ENCODE results near the gene ATP5F1B.
"Not testable (repeated sequence)": the region's sequence is repeated elsewhere in the genome, so short reads cannot be mapped to it uniquely, and the experiment has no call there.

The ATP5F1B gene

DNA sequence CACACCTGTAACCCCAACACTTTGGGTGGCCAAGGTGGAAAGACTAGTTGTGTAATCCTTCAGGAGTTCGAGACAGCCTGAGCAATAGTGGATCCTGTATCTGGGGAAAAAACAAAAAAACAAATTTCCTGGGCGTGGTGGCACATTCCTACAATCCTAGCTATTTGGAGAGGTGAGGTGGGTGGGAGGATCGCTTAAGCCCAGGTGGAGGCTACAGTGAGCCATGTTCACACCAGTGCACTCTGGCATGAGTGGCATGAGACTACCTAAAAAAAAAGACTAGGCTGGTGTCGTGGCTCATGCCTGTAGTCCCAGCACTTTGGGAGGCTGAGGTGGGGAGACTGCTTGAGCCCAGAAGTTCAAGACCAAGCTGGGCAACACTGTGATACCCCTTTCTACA, 25.1 kb upstream of the ATP5F1B start:
- TF ChIP-seq GATA1 (IDR thresholded peaks at IDR 0.05; ENCODE audit: low read depth, low read length) (no peak), POLR2A (IDR thresholded peaks at IDR 0.05; ENCODE audit: low read length) (no peak)
- DNase-seq: no peak

DNA sequence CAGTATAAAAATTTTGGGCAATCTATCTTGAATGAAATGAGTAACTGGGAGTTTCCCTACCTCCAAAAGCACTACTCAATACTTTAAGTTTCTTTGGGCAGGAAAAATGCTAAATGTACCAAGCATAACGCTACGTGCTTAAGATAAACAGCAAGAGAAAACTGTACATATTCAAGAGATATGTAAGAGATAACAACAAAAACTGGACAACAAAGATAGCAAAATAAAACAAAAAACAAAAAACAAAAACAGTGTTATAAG, 22.3 kb upstream of the ATP5F1B start:
- no peak for TF ChIP-seq POLR2A (IDR thresholded peaks at IDR 0.05; ENCODE audit: low read length)
- no peak for TF ChIP-seq GATA1 (IDR thresholded peaks at IDR 0.05; ENCODE audit: low read depth, low read length)

DNA sequence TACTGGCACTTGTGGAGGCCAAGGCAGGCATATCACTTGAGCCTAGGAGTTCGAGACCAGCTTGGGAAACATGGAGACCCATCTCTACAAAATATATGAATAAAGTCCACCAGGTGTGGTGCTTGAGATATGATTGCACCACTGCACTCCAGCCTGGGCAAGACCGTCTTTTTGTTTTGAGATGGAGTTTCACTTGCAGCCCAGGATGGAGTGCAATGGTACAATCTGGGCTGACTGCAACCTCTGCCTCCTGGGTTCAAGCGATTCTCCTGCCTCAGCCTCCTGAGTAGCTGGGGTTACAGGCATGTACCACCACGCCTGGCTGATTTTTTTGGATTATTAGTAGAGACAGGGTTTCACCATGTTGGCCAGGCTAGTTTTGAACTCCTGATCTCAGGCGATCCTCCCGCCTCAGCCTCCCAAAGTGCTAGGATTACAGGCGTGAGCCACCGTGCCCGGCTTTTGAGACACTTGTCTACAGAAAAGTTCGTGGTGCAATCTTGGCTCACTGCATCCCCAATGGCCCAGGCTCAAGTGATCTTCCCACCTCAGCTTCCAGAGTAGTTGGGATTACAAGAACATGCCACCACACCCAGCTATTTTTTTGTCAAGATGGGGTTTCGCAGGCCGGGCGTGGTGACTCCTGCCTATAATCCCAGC, 16.3 kb upstream of the ATP5F1B start:
- no peak for TF ChIP-seq GATA1 (IDR thresholded peaks at IDR 0.05; ENCODE audit: low read depth, low read length)
- no peak for TF ChIP-seq POLR2A (IDR thresholded peaks at IDR 0.05; ENCODE audit: low read length)
- DNase-seq: no peak

More for the DNA sequence above, 22.3 kb upstream of the ATP5F1B start:
- DNase-seq: no peak

DNA sequence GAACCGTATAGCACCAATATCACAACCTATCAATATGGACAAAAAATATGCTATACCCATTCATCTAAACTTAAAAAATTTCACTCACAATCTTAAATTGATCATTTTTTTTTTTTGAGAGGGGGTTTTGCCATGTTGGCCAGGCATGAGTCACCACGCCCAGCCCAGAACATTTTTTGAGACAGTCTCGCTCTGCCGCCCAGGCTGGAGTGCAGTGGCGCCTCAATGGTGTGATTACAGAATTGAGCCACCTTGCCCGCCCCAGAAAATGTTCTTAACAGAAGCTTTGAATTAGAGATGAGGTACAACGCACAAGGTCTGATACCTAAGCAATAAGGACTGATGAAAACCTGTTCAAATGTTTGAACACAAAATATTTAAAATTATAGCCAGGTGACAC, 15.8 kb upstream of the ATP5F1B start:
- TF ChIP-seq POLR2A (IDR thresholded peaks at IDR 0.05; ENCODE audit: low read length) (no peak), GATA1 (IDR thresholded peaks at IDR 0.05; ENCODE audit: low read depth, low read length) (no peak)
- DNase-seq: no peak

DNA sequence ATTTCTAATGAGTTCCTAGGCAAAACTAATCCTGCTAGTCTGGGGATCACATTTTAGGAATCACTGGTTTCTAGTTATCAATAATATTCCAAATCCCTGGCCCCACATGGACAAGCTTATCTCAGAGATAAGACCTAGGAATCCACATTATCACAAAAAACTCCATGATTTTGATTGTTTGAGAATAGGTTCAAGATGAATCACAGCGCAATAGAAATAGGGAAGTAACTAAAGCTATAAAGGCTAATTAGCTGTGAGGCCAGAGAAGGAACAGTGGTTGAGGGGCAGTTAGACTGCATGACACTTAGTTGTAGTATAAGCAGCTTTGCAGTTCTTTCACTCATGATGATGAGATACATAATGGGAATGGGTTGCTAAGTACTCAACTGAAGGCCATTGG, 13.1 kb upstream of the ATP5F1B start:
- no peak for DNase-seq
- no peak for TF ChIP-seq POLR2A (IDR thresholded peaks at IDR 0.05; ENCODE audit: low read length)
- TF ChIP-seq GATA1 (IDR thresholded peaks at IDR 0.05; ENCODE audit: low read depth, low read length): no peak

DNA sequence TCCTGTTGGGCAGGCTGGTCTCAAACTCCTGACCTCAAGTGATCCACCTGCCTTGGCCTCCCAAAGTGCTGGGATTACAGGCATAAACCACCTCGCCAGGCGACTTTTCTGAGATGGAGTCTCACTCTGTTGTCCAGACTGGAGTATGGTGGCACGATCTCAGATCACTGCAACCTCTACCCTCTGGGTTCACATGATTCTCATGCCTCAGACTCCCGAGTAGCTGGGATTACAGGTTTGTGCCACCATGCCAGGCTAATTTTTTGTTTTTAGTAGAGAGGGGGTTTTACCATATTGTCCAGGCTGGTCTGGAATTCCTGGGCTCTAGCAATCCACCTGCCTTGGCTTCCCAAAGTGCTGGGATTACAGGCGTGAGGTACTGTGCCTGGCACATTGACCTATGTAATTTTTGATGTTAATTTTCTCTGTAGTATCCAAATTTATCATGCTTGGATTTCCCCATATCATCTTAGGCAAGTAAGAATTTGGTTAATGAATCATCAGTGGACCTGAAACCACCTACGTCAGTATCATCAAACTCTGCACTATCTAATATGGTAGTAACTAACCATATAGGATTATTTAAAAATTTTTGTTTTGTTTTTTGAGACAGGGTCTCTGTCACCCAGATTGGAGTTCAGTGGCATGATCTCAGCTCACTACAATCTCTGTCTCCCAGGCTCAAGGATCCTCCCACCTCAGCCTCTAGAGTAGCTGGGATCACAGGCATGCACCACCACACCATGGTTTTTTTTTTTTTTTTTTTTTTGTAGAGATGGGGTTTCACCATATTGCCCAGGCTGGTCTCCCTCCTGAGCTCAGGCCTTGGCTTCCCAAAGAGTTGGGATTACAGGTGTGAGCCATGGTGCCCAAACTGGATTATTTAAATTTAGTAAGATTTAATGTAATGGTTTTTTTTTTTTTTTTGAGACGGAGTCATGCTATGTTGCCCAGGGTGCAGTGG, 11.9 kb upstream of the ATP5F1B start:
- DNase-seq: no peak
- TF ChIP-seq GATA1 (IDR thresholded peaks at IDR 0.05; ENCODE audit: low read depth, low read length): no peak
- no peak for TF ChIP-seq POLR2A (IDR thresholded peaks at IDR 0.05; ENCODE audit: low read length)

DNA sequence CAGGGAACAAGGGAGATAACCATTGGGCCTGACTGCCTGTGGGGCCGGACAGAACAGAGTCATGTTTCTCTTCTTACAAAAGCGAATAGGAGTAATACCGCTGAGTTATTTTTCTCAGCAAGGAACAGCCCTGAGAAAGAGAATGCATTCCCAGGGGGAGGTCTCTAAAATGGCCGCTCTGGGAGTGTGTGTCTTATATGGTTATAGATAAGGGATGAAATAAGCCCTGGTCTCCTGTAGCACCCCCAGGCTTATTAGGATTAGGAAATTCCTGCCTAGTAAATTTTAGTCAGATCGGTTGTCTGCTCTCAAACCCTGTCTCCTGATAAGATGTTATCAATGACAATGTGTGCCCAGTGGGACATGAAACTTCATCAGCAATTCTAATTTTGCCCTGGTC, 8.0 kb upstream of the ATP5F1B start:
- peak; percentile 28 to 30 for DNase-seq

DNA sequence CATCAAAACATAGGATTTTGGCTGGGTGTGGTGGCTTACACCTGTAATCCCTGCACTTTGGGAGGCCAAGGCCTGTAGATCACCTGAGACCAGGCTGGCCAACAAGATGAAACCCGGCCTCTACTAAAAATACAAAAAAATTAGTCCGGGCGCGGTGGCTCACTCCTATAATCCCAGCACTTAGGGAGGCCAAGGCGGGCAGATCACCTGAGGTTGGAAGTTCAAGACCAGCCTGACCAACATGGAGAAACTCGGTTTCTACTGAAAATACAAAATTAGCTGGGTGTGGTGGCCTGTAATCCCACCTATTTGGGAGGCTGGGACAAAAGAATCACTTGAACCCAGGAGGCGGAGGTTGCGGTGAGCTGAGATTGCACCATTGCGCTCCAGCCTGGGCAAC, 2.2 kb upstream of the ATP5F1B start:
- DNase-seq: not testable (repeated sequence)

DNA sequence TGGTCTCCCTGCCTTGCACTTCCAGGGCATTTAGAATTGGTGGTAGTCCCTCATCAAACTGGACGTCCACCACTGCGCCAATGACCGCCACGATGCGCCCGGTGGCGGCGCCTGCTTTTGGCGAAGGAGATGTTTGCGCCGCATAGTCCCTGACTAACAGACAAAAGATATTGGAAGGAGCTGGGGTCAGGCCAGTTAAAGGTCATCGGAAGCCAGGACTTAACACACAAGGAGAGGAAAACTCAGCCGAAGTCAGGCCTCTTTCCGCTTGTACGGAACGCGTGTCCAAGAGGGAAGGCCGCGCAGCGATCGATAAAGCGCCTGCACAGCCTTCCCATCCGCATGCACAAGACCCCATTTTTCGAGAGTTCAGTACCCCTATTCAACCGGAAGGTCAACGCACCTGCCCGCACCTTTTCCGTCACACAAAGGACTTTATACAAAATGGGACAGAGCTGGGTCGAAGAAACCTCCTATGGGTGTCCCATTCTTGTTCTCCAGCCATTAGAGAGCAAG, 525 bp downstream of the ATP5F1B start:
- TF ChIP-seq POLR2A (IDR thresholded peaks at IDR 0.05; ENCODE audit: low read length) (no peak), GATA1 (IDR thresholded peaks at IDR 0.05; ENCODE audit: low read depth, low read length) (no peak)

DNA sequence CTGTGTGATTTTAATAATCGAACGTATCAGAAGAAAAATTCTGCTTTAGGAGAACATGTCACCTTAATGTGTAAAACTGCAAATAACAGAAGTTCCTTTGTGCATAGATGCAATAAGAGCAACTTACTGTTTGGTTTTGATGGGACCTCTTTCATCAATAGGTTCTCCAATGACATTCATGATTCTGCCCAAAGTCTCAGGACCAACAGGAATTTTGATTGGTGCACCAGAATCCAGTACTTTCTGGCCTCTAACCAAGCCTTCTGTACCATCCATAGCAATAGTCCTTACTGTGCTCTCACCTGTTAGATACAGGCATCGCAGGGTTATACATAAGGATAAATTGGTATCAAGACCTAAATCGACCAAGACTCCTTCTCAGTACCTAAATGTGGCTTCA, 1.1 kb downstream of the ATP5F1B start:
- TF ChIP-seq POLR2A (IDR thresholded peaks at IDR 0.05; ENCODE audit: low read length) (no peak), GATA1 (IDR thresholded peaks at IDR 0.05; ENCODE audit: low read depth, low read length) (no peak)
- DNase-seq: peak in 1 of 2 experiments; percentile 46

More for the DNA sequence above, 525 bp downstream of the ATP5F1B start:
- DNase-seq: peak; percentile 62 to 74

DNA sequence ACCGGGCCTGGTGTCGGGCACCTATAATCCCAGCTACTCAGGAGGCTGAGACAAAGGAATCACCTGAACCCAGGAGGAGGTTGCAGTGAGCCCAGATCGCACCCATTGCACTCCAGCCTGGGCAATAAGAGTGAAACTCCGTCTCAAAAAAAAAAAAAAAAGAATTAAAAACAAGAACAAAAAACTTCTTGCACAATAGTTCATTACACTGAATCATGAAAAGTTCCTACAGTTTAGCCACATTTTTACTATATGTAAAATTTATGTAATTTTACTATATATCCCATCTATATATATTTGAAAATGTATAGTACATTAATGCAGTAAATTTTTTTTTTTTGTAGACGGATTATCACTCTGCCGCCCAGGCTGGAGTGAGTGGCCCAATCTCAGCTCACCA, 4.6 kb downstream of the ATP5F1B start:
- TF ChIP-seq GATA1 (IDR thresholded peaks at IDR 0.05; ENCODE audit: low read depth, low read length) (no peak), POLR2A (IDR thresholded peaks at IDR 0.05; ENCODE audit: low read length) (no peak)
- no peak for DNase-seq

DNA sequence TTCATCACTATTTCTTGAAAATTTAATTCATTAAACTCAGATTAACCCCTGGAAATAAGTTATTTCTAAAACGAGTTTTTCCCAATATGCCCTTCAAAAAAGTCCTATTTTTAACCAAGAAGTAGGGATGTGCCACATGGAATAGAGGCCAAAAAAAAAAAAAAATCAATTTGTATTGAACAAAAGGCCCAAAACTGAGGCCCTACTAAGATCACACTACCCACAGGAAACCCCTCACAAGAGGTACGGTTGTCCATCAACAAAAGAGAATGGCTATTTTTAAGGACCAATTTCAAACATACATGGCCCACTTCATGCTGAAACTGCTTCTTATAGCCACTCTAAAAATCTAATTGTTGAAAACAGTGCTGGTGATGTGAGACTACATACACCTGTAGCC, 8.2 kb downstream of the ATP5F1B start:
- no peak for DNase-seq
- TF ChIP-seq GATA1 (IDR thresholded peaks at IDR 0.05; ENCODE audit: low read depth, low read length): no peak
- no peak for TF ChIP-seq POLR2A (IDR thresholded peaks at IDR 0.05; ENCODE audit: low read length)

DNA sequence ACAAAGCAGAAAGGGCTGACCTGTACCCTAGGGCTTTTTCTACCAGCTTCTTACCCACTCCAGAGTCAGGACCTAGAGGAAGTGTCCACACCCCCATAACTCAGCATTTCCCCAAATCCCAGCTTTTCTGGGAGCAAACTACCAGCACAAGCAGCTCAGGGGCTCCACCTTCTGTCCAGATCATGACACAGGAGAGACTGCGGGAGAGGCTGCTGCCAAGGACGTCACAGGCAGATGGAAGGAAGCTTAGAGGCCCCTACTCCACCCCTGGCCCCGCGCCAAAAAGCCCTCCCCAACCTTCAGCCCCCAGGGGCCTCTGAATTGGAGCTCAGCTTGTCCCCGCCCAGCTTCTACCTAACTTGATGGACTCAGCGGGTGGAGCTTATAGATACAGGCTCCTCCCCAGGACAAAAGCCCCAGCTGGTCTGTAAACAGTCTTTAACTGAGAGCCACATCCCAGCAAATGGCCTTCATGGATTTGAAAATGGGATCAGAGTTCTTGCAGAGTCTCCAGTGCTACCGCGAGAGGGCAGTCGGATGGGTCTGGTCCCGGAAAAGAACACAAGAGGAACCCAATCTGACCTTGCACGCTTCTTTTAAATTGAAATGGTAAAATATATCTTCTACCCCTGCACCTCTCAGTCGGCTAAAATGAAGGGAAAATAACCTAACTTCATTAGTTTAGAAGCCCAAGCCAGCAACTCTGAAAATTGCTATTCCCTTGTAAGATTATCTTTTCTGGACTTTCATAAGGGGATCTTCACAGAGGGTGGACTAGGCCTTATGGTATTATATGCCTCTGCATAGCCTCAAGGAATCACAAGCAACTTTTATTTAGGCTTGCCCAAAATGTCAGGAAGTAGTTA, 8.9 kb downstream of the ATP5F1B start:
- no peak for TF ChIP-seq GATA1 (IDR thresholded peaks at IDR 0.05; ENCODE audit: low read depth, low read length)
- no peak for TF ChIP-seq POLR2A (IDR thresholded peaks at IDR 0.05; ENCODE audit: low read length)
- DNase-seq: peak; percentile 99 to 100
